ENCODE measurements around the gene PDE7B. TPM values are rescaled to one million over a fixed set of nuclear protein-coding genes. Genes with fewer than 3 reads are reported as not detected.

PDE7B gene
- total RNA-seq, 1 donor from 2014 or later: 0.84 TPM

GRCh38 chr6:136144251-136145023 lies 292.9 kb downstream of the PDE7B start:
- Histone ChIP-seq H3K4me3 (ENCODE audit: low read depth, low read length) (no peak overlapping the region), H3K36me3 (ENCODE audit: control insufficient read depth, insufficient read depth, low read length) (no peaks in the 10 kb centered on the region), H3K27me3 (ENCODE audit: control insufficient read depth, insufficient read depth, low read length) (no peaks in the 10 kb centered on the region)
- TF ChIP-seq, protein P1, sequence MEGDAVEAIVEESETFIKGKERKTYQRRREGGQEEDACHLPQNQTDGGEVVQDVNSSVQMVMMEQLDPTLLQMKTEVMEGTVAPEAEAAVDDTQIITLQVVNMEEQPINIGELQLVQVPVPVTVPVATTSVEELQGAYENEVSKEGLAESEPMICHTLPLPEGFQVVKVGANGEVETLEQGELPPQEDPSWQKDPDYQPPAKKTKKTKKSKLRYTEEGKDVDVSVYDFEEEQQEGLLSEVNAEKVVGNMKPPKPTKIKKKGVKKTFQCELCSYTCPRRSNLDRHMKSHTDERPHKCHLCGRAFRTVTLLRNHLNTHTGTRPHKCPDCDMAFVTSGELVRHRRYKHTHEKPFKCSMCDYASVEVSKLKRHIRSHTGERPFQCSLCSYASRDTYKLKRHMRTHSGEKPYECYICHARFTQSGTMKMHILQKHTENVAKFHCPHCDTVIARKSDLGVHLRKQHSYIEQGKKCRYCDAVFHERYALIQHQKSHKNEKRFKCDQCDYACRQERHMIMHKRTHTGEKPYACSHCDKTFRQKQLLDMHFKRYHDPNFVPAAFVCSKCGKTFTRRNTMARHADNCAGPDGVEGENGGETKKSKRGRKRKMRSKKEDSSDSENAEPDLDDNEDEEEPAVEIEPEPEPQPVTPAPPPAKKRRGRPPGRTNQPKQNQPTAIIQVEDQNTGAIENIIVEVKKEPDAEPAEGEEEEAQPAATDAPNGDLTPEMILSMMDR (IDR thresholded peaks at IDR 0.05; ENCODE audit: insufficient read depth, low read length, poor library complexity, severe bottlenecking): no peak
- DNase-seq (ENCODE audit: low read depth): no peak

DNA sequence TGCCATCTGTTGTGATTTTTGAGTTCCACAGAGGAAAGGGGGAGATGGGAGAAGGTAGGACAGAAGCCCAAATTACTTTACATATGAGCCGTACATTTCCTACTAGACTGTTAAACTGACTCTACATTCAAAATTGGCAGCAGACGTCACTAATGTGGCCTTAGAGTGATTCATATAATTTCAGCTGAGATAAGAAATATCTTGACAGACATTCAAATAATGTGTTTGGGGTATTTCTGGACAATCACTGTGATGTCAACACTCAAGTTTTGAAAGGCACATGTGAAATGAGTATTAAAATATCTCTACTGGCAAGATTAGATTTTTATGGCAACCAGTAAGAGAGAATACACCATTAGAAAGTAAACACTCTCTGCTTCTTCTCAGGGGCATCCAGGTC lies 294.6 kb downstream of the PDE7B start:
- Histone ChIP-seq H3K27me3 (ENCODE audit: control insufficient read depth, insufficient read depth, low read length) (no peaks in the 10 kb centered on the region), H3K36me3 (ENCODE audit: control insufficient read depth, insufficient read depth, low read length) (no peaks in the 10 kb centered on the region), H3K4me3 (ENCODE audit: low read depth, low read length) (no peak overlapping the region)
- no peak for DNase-seq (ENCODE audit: low read depth)
- TF ChIP-seq, protein P1 (IDR thresholded peaks at IDR 0.05; ENCODE audit: insufficient read depth, low read length, poor library complexity, severe bottlenecking): no peak

- no peak for DNase-seq (ENCODE audit: low read depth)
- Histone ChIP-seq H3K4me3 (ENCODE audit: low read depth, low read length) (no peak overlapping the region), H3K27me3 (ENCODE audit: control insufficient read depth, insufficient read depth, low read length) (no peaks in the 10 kb centered on the region), H3K36me3 (ENCODE audit: control insufficient read depth, insufficient read depth, low read length) (no peaks in the 10 kb centered on the region)
- TF ChIP-seq, protein P1 (IDR thresholded peaks at IDR 0.05; ENCODE audit: insufficient read depth, low read length, poor library complexity, severe bottlenecking): no peak
Observed at GRCh38 chr6:136147342-136147741, 295.8 kb downstream of the PDE7B start.

- Histone ChIP-seq H3K27me3 (ENCODE audit: control insufficient read depth, insufficient read depth, low read length) (no peaks in the 10 kb centered on the region), H3K4me3 (ENCODE audit: low read depth, low read length) (no peak overlapping the region), H3K36me3 (ENCODE audit: control insufficient read depth, insufficient read depth, low read length) (no peaks in the 10 kb centered on the region)
- no peak for DNase-seq (ENCODE audit: low read depth)
- TF ChIP-seq, protein P1 (IDR thresholded peaks at IDR 0.05; ENCODE audit: insufficient read depth, low read length, poor library complexity, severe bottlenecking): no peak
Observed at GRCh38 chr6:136148051-136148450, 296.6 kb downstream of the PDE7B start.

- no peaks in the 10 kb centered on the region for H3K36me3 ChIP-seq (ENCODE audit: control insufficient read depth, insufficient read depth, low read length)
- no peak for DNase-seq (ENCODE audit: low read depth)
- no peaks in the 10 kb centered on the region for H3K27me3 ChIP-seq (ENCODE audit: control insufficient read depth, insufficient read depth, low read length)
- TF ChIP-seq, protein P1 (IDR thresholded peaks at IDR 0.05; ENCODE audit: insufficient read depth, low read length, poor library complexity, severe bottlenecking): no peak
- no peak overlapping the region for H3K4me3 ChIP-seq (ENCODE audit: low read depth, low read length)
Observed at GRCh38 chr6:136148523-136148922, 297.0 kb downstream of the PDE7B start.

DNA sequence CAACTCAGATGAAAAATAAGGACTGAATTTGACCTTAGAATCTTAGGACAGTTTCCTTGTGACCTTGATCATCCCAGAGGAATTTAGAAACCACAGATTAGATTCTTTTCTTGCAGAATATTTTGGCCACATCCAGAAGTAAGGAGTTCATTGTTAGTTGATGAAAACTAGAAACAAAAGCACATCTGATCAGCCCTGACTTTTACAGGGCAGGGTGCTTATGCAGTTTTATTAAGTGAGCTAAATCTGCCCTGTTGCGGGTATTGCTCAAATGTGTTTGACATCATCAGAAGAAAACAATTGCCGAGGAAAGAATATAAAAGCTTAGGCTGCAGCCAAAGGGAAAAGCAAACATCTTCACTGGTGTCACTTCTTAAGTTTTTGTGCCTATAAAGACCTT lies 297.8 kb downstream of the PDE7B start:
- no peaks in the 10 kb centered on the region for H3K27me3 ChIP-seq (ENCODE audit: control insufficient read depth, insufficient read depth, low read length)
- DNase-seq (ENCODE audit: low read depth): no peak
- no peaks in the 10 kb centered on the region for H3K36me3 ChIP-seq (ENCODE audit: control insufficient read depth, insufficient read depth, low read length)
- H3K4me3 ChIP-seq (ENCODE audit: low read depth, low read length): no peak overlapping the region
- TF ChIP-seq, protein P1 (IDR thresholded peaks at IDR 0.05; ENCODE audit: insufficient read depth, low read length, poor library complexity, severe bottlenecking): no peak

All from kidney epithelial cell (primary cell).